ENCODE measurements around the gene RCE1.

- TF ChIP-seq CTCF (conservative IDR thresholded peaks at IDR 0.05; ENCODE audit: low read depth, low read length) (no peak), EZH2 (IDR thresholded peaks at IDR 0.05; ENCODE audit: borderline replicate concordance, low read depth, low read length, poor library complexity, severe bottlenecking) (no peak)
Observed at GRCh38 chr11:66810576-66811185, 32.6 kb upstream of the RCE1 start.

Data from A673 (cell line).